HG03135 (cell line): ENCODE measurements around the gene TYROBP.
"Not testable (repeated sequence)": the region's sequence is repeated elsewhere in the genome, so short reads cannot be mapped to it uniquely, and the experiment has no call there.

Experiments used
- ATAC-seq: cut with Tn5 transposase; IDR thresholded peaks from one replicate; pipeline ENCODE4 v1.9.1; 2021; ENCODE audit warnings: mild to moderate bottlenecking, moderate library complexity; ENCODE audit not compliant: unreplicated experiment

The TYROBP gene

DNA sequence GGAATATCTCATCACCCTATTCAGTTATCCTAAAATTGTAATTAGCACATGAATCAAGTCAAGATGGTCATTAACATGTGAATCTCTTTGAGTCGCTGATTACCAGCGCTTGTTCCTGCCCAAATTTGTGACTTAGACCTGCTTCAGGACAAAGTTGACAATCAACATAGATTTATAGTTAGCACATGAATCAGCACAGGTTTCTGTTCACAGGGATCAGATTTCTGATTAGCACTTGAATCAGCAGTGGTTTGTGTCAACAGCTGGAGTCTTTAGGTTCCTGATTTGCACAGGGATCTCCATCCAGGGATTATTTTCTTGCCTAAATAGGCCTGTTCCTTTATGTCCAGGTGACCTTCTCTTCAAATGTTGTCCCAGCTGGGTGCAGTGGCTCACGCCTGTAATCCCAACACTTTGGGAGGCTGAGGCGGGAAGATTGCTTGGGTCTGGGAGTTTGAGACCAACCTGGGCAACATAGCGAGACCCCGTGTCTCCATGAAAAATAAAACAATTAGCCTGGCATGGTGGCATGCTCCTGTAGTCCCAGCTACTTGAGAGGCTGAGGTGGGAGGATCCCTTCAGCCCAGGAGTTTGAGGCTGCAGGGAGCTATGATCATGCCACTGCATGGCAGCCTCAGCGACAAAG lies 24.3 kb upstream of the TYROBP start:
- ATAC-seq: no peak

DNA sequence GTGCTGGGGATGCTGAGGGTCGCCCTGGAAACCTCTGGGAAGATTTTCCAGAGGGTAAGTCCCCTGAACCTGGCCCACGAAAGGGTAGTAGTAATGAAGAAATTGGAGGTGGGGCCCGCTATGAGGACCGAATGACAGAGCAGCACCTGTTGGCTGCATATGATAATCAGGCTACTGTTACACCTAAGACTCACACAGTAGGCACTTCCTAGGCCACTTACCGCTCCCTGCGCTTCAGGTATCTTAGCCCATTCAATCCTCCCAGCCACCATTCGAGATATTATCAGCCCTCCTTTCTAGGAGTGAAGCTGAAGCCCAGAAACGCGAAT lies 23.7 kb upstream of the TYROBP start:
- ATAC-seq: peak; percentile 12

DNA sequence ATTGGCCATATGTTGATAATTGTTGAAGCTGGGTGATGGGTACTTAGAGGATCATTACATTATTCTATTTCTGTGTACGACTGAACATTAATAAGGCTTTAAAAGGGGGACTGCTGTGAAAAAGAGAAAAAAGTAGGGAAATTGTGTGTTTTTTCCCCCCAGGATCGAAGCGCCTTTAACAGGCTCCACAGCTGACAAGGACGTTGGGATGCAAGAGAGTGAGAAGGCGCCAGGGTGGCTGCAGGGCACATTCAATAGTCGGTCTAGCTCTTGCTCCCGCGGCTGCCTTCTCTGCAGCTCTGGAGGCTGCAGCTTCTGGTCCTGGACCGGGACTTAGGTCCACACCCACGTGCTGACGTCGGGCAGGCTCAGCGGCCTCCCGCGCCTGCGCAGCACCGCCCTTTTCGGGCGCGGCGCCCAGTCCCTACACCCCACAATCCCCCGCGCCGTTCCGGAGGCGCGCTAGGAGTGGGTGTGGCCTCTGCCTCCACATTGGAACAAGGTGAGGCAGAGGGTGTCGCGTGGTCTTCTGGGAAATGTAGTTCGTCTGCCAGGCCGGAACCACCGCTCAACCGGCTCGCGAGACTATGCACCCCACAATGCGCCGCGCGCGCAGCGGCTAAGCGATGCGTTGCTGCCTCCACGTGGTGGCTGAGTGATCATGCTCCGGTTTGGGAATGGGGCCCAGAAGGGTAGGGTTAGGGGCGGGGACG lies 23.2 kb upstream of the TYROBP start:
- ATAC-seq: peak; percentile 93

DNA sequence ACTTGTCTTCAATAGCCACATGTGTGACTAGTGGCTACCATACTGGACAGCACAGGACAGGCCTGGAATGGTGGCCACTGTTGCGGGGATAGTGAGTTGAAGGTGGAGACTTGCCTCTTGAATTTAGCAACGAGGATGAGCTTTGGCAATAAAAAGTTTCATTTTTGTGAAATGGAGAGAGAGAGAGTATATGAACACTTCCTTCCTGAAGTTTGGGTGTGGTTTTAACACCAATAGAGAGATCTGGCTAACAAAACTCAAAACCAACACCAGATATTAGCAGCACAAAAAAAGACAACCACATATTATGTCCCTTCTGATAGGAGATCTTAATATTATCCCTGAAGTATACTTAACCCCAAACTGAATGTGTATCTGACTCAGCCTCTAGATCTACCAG lies 21.8 kb upstream of the TYROBP start:
- no peak for ATAC-seq

GRCh38 chr19:35928507-35928906 lies 20.4 kb upstream of the TYROBP start:
- no peak for ATAC-seq

DNA sequence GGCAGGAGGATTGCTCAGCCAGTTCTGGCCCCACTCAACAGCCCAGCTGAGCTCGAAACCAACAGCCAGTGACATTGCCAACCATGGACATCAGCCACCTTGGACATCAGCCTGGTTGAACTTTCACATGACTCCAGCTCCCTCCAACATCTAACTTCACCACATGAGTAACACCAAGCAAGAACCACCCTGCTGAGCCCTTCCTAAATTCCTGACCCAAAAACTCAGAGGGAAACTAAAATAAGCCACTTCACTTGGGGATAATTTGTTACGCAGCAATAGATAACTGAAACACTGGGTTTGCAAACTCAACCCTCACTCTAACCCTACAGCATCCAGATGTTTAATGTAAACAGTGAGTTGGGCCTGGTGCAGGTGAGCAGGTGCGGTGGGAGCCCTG lies 17.4 kb upstream of the TYROBP start:
- ATAC-seq: no peak

DNA sequence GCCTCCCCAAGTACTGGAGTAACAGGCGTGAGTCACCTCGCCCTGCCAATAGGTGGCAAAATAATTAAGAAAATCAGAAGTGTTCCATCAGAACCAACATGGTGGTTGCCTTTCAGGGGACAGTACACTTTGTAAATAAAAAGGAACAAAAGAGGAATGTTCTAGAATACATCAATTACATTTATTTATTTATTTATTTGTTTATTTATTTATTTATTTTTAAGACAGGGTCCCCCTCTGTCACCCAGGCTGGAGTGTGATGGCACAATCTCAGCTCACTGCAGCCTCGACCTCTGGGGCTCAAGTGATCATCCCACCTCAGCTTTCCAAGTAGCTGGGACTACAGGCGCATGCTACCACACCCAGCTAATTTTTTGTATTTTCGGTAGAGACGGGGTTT lies 12.9 kb upstream of the TYROBP start:
- no peak for ATAC-seq

DNA sequence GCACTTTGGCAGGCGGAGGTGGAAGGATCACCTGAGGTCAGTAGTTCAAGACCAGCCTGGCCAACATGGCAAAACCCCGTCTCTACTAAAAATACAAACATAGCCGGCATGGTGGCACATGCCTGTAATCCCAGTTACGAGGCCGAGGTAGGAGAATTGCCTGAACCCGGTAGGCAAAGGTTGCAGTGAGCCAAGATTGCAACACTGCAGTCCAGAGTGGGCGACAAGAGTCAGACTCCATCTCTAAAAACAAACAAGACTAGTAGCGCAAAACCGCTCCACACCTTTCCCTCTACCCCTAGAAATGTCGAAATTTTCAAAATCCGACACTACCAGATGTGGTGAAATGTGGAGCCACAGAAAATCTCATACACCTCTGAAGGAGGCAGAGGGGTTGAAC lies 11.2 kb upstream of the TYROBP start:
- ATAC-seq: no peak

DNA sequence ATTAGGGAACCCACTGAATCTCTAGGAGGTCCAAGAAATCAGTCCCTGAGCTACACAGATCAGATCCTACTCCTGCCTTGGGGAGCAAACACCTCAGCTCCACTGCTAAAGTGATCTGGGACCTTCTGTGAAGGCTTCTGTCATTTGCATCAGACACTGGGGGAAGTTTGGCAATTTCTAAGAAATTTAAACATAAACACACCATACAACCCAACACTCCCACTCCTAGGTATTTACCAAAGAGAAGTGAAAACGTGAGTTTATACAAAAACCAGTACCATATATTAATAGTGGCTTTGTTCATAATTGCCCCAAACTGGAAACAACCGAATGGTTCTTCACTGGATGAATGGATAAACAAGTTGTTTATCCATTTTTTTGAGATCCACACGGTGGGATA lies 7.3 kb upstream of the TYROBP start:
- no peak for ATAC-seq

GRCh38 chr19:35913589-35913988 lies 5.5 kb upstream of the TYROBP start:
- no peak for ATAC-seq

DNA sequence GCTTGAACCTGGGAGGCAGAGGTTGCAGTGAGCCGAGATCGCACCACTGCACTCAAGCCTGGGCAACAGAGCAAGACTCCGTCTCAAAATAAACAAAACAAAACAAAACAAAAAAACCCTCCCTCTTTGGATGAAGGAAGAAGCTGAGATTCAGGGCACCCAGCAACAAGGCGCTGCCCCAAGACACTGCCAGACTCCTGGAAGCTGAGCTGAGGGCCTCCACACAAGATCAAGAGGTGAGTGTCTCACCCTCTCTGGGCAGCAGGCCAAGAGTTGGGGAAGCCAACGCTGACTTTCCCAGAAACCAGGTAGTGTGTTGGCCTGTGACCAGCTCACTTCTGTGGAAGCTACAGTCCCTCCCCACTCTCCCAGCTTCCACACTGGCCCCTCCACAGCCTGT lies 3.7 kb upstream of the TYROBP start:
- no peak for ATAC-seq

DNA sequence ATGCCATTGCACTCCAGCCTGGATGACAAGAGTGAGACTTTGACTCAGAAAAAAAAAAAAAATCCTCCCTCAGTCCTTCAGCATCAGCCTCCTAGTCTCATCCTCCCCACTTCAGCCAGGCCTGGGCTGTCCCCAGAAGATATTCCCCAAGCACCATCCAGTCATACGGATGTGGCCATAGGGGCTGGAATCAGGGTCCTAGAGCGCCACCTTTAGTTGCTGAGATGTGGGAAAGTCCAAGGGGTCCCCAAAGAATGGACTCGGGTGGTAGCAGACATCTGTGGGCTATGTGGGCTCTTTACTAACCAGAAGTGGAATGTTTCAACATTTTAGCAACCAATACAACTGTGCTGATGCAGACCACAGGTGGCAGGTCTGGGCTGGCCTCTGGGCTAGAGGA lies 3.1 kb upstream of the TYROBP start:
- ATAC-seq: no peak

- ATAC-seq: not testable (repeated sequence)
Measured at GRCh38 chr19:35910355-35910754, 2.3 kb upstream of the TYROBP start.

DNA sequence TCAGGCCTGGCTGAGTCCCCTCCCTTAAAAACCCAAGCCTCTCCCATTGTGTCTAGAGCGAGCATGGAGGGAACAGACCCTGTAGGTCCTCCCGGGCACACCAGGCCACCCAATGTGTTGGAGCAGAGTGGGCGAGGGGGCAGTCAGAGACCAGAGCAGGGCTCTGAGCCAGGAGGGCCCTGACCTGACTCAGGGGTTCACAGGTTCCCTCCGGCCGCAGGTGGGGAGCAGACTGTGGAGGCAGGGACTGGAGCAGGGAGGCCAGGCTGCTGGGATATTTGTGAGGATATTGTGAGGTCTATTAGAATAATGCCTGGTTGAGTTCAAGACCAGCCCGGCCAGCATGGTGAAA lies 1.6 kb upstream of the TYROBP start:
- ATAC-seq: no peak

DNA sequence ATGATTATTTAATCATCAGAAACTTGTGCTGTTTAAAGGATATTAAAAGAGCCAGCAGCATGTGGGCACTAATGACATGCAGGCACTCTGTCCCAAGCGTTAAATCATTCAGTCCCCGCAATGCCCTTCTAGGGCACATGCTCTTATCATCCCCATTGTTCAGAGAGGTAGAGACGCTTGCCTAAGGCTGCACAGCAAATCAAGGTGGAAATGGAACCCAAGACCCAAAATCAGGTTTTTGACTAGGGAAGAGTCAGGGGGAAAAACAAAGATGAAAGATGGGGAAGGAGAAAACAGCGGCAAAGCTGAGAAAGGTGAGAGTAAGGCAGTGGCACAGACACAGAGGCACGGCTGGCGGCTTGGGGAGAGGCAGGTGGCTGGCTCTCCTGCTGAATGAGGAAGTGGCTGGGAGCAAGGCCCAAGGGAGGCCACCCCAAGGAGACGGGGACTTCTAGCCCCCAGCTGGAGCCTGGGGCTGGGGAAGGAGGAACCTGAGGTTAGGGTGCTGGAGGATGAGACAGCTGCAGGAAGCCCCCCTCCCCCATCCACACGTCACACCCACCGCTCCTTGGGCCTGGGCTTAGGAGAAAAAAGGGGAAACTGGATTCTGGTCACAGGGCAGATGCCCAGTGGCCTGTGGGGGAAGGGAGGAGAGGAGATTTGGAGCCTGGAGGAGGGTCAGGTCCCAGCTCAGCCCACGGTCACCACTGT lies 1.0 kb upstream of the TYROBP start:
- no peak for ATAC-seq

- ATAC-seq: no peak
Measured at GRCh38 chr19:35907377-35907745, 734 bp downstream of the TYROBP start.

- no peak for ATAC-seq
Measured at GRCh38 chr19:35905178-35905727, 2.8 kb downstream of the TYROBP start.

- no peak for ATAC-seq
Measured at GRCh38 chr19:35904311-35905068, 3.6 kb downstream of the TYROBP start.

DNA sequence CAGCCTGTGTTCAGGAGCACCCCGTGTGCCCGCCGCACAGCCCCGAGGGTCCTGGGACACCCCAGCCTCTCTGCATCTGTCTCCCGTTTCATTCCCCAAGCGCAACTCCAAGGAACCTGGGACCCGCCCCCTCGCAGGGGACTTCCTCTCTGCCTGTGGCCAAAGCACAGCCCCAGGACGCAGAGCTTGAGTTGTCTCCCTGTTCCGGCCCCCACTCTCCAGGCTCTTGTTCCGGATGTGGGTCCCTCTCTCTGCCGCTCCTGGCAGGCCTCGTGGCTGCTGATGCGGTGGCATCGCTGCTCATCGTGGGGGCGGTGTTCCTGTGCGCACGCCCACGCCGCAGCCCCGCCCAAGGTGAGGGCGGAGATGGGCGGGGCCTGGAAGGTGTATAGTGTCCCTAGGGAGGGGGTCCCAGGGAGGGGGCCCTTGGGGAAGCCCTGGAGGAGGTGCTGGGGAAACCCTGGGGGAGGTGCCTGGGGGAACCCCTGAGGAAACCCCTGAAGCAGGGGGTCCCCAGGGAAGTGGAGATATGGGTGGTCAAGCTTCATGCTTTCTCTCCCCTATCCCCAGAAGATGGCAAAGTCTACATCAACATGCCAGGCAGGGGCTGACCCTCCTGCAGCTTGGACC lies 4.4 kb downstream of the TYROBP start:
- ATAC-seq: peak; percentile 43

GRCh38 chr19:35902870-35903475 lies 5.1 kb downstream of the TYROBP start:
- no peak for ATAC-seq
